Stimulated activated CD4-positive, alpha-beta T cell treated with anti-CD3 and anti-CD28 coated beads, Interleukin-1b, Interleukin-23, amount 100 ng/mL, for 1 hour (primary cell): ENCODE results near the gene PXK.
"Not testable (repeated sequence)": the region's sequence is repeated elsewhere in the genome, so short reads cannot be mapped to it uniquely, and the experiment has no call there.

Experiments used
- DNase-seq, 2 donors: peaks; one replicate each; pipeline ENCODE4 v3.0.0-alpha.2; 2020; ENCODE audit warnings: low read depth in 2 of 2

PXK gene

GRCh38 chr3:58419780-58420507 lies 87.3 kb downstream of the PXK start:
- DNase-seq, result no peak

DNA sequence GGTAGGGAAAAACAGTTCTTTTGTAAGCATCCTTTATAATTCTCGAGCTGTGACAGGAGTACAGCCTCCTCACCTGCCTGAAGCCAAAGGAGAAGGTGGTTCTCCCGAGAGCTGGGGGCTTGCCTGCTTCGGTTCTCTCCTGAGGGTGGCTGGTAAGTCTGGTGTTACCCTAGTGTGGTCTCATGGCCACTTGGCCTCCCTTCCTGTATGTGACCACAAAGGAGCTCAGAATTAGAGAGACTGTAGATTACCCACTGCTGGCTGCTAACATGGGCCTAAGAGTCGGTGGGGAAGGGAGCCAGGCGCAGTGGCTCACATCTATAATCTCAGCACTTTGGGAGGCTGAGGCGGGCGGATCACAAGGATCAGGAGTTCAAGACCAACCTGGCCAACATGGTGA lies 88.3 kb downstream of the PXK start:
- no peak for DNase-seq

DNA sequence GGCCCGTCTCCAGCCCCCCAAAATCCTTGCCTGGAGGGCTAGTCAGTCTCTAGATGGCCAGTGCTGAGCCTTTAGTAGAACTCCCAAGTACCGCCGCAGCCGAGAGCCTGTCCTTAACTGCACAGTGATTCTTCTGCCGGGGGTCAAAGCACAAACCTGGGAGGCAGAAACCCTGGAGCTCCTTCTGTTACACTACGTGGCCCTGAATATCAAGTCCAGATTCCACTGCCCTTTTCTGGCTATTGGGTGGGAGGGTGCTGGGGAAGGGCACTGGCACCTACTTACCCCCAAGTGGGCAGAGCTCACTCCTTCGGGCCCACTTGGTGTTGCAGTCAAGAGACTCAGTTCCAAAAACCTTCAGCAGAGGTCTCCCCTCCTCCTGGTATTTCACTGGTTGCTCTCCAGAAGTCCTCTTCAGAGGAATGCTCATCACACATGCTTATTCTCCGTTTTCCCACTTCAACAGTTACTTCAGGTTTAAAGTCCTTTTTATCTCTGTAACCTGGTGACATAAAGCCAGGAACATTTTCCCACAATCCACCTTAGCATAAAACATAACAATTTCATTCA lies 90.1 kb downstream of the PXK start:
- no peak for DNase-seq

DNA sequence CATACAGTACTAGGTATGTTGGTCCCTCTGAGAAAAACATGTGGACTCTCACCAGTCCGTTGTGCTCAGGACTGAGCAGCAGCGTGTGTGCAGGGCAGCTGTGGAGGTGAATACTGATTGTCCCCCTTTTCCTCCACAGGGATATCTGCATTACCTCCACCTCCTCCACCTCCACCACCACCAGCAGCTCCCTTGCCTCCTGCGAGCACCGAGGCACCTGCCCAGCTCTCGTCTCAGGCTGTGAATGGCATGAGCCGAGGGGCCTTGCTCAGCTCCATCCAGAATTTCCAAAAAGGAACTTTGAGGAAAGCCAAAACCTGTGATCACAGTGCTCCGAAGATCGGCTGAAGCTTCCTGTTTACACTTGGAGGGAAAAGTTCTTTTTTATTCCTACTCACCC lies 91.9 kb downstream of the PXK start:
- DNase-seq, result no peak

- no peak for DNase-seq
These were observed 93.1 kb downstream of the PXK start for GRCh38 chr3:58425782-58426181.

GRCh38 chr3:58427661-58428361 lies 95.1 kb downstream of the PXK start:
- DNase-seq, result no peak

- no peak for DNase-seq
These were observed 97.0 kb downstream of the PXK start for GRCh38 chr3:58429657-58430056.

- no peak for DNase-seq
These were observed 100.2 kb downstream of the PXK start for GRCh38 chr3:58432905-58433304.

GRCh38 chr3:58433400-58434167 lies 100.9 kb downstream of the PXK start, which contains the start of gene PDHB:
Gene PDHB, minus strand, starts transcription at chr3:58433832. Its CDS starts 23 bp downstream, at chr3:58433809.
- DNase-seq, result peak; percentile 72 to 74

DNA sequence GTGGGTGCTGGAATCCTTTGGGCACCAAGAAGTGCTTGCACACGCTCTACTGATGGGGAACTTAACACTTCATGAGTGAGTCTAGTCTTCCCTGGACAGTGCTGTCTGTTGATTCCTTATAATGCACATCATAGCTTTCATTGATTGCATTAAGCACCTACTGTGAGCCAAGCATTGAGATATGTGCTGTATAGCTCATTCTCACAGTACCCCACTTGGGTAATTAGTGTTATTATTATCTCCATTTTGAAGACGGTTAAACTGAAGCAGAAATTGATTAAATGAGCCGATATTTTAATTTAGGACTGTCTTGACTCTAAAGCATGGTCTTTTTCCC lies 101.4 kb downstream of the PXK start:
- no peak for DNase-seq

- no peak for DNase-seq
These were observed 101.8 kb downstream of the PXK start for GRCh38 chr3:58434511-58434910.

GRCh38 chr3:58434990-58435389 lies 102.3 kb downstream of the PXK start:
- no peak for DNase-seq

DNA sequence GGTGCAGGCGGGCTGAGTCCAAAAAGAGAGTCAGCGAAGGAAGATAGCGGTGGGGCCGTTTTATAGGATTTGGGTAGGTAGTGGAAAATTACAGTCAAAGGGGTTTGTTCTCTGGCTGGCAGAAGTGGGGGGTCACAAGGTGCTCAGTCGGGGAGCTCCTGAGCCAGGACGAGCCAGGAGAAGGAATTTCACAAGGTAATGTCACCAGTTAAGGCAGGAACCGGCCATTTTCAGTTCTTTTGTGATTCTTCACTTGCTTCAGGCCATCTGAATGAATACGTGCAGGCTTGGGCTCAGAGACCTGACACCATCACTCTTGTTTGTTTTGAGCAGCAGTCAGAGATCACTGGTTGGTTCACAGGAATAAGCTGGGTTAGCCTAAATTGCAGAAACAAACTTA lies 104.6 kb downstream of the PXK start:
- DNase-seq, result not testable (repeated sequence)

- not testable (repeated sequence) for DNase-seq
These were observed 108.3 kb downstream of the PXK start for GRCh38 chr3:58440996-58441355.

- no peak for DNase-seq
These were observed 109.1 kb downstream of the PXK start for GRCh38 chr3:58441514-58442450.

DNA sequence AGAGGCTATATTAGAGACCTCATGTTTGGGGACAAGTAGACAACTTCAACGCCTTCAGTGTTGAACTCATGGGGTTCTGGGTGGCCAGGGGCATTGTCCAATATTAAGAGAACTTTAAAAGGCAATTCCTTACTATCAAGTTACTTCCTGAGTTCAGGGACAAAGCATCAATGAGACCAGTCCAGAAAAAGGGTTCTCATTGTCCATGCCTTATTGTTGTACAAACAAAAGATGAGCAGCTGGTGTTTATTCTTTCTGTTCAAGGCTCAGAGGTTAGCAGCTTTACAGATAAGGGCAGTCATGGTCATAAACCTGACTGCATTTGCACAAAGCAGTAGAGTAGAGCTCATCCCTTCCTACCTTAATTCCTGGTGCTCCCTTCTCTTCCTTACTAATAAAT lies 119.5 kb downstream of the PXK start:
- DNase-seq, result no peak

DNA sequence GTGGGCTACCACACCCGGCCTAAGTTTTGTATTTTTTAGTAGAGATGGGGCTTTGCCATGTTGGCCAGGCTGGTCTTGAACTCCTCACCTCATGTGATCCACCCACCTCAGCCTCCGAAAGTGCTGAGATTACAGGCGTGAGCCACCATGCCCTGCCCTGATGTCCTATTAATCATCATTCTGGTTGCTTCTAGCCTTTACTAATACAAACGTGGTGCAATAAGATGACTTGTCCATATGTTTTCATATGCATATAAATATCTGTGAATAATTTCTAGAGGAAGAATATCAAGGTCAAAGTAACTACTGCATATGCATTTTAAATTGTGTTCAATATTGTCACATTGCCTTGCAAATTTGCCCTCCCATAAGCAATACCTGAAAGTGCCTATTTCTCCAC lies 126.5 kb downstream of the PXK start:
- no peak for DNase-seq

DNA sequence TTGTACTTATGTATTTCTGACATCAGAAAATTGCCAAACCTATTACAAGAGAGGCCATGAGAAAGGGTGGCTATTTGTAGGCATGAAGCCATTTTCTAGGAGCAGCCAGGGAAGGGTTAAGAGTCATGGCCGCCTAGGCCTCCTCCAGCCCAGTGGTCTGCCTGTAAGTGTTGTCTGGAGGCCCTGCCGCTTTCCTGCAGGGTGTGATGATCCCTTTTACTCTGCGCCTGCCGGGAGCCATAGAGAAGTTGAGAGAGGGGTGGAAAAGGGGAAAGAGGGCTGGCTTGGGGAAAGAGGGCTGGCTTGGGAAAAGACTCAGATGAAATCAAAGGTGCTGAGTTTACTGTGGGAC lies 130.1 kb downstream of the PXK start:
- DNase-seq, result no peak

DNA sequence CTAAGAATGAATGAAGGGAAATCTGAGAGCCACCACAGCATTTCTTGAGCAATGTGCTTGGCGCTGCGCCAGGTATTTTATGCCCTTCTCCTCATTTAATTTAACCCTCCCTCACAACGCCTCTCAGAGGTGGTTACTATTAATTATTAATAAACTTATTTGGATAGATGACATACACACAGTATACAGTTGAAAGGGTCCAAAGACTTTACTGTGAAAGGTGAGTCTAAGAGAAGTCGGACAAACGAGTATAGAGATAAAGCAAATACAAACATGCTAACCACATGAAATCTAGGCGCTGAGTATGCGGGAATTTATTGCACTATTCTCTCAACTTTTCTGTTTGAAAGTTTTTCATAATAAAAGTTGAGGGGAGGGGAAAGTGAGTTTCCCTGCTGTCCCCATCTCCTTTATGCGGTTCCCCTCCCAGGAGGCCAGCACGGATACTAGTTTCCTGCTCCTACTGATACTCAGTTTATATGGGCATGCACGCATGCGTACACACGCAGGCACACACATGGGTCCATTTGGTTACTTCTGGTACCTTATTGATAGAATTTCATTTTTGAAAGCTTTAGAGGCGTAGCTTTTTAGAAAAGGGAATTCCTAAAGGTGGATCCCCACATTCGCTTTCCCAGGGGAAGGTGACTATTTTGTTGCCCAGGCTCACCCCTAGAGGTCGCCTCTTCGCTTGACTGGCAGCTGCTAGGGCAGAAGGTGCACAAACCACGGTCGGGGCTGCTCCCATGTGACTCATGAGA lies 130.7 kb downstream of the PXK start:
- DNase-seq, result peak; percentile 36 to 43

- no peak for DNase-seq
These were observed 131.2 kb downstream of the PXK start for GRCh38 chr3:58463942-58464271.

DNA sequence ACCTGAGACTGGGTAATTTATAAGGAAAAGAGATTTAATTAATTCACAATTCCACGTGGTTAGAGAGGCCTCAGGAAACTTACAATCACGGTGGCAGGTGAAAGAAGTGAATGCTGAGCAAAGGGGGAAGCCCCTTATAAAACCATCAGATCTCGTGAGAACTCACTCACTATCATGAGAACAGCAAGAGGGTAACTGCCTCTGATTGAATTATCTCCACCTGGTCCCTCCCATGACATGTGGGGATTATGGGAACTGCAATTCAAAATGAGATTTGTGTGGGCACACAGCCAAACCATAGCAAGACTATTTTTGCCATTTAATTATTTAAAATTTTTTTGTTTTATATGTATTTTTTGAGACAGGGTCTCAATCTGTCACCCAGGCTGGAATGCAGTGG lies 132.2 kb downstream of the PXK start:
- no peak for DNase-seq
